GM12865 (cell line): ENCODE measurements around the gene SLTM.
"Not testable (repeated sequence)": the region's sequence is repeated elsewhere in the genome, so short reads cannot be mapped to it uniquely, and the experiment has no call there.

Experiments
- DNase-seq: peaks from one replicate; pipeline ENCODE4 v3.0.0; 2010; ENCODE audit warnings: low read depth
- H3K4me3 ChIP-seq: 2 replicates; pipeline ENCODE4 v1.5.1; 2011; ENCODE audit warnings: mild to moderate bottlenecking, low read depth, low read length, control low read depth
- CTCF ChIP-seq: IDR thresholded peaks from 2 replicates; pipeline ENCODE4 v1.5.1; 2011; ENCODE audit warnings: low read length, control low read depth, low read depth, inconsistent platforms; ENCODE audit not compliant: insufficient read depth; ENCODE audit errors: missing control alignments

Gene SLTM

GRCh38 chr15:58919232-58919631 is 14.2 kb downstream of the SLTM start:
- TF ChIP-seq CTCF: no peak
- no peak for DNase-seq
- H3K4me3 ChIP-seq: no peak overlapping the region

- peak; percentile 12 for DNase-seq
- no peak for TF ChIP-seq CTCF
- no peak overlapping the region for H3K4me3 ChIP-seq
Observed at GRCh38 chr15:58918239-58918638, 15.2 kb downstream of the SLTM start.

- not testable (repeated sequence) for DNase-seq, H3K4me3 ChIP-seq
Observed at GRCh38 chr15:58917613-58918129, 15.8 kb downstream of the SLTM start.

GRCh38 chr15:58916962-58917361 is 16.5 kb downstream of the SLTM start:
- DNase-seq: no peak
- H3K4me3 ChIP-seq: no peak overlapping the region
- no peak for TF ChIP-seq CTCF

GRCh38 chr15:58910456-58910855 is 23.0 kb downstream of the SLTM start:
- TF ChIP-seq CTCF: no peak
- no peak for DNase-seq
- H3K4me3 ChIP-seq: no peak overlapping the region

GRCh38 chr15:58909616-58910015 is 23.9 kb downstream of the SLTM start:
- no peak for TF ChIP-seq CTCF
- no peak for DNase-seq
- no peak overlapping the region for H3K4me3 ChIP-seq

- H3K4me3 ChIP-seq: no peak overlapping the region
- DNase-seq: no peak
- no peak for TF ChIP-seq CTCF
Observed at GRCh38 chr15:58908550-58909309, 24.7 kb downstream of the SLTM start.
